NCI-H2227 treated with DMSO at 0.1 percent for 48 hours (cell line): Measurements from ENCODE around the gene BMF.

Experiments used
- DNase-seq: peaks from one replicate; lab custom pipeline; 2025; lab: John Stamatoyannopoulos, UW

BMF gene

GRCh38 chr15:40103864-40104271 lies 4.8 kb downstream of the BMF start:
- DNase-seq = no peak

- DNase-seq = no peak
Measured at GRCh38 chr15:40102897-40103858, 5.5 kb downstream of the BMF start.

DNA sequence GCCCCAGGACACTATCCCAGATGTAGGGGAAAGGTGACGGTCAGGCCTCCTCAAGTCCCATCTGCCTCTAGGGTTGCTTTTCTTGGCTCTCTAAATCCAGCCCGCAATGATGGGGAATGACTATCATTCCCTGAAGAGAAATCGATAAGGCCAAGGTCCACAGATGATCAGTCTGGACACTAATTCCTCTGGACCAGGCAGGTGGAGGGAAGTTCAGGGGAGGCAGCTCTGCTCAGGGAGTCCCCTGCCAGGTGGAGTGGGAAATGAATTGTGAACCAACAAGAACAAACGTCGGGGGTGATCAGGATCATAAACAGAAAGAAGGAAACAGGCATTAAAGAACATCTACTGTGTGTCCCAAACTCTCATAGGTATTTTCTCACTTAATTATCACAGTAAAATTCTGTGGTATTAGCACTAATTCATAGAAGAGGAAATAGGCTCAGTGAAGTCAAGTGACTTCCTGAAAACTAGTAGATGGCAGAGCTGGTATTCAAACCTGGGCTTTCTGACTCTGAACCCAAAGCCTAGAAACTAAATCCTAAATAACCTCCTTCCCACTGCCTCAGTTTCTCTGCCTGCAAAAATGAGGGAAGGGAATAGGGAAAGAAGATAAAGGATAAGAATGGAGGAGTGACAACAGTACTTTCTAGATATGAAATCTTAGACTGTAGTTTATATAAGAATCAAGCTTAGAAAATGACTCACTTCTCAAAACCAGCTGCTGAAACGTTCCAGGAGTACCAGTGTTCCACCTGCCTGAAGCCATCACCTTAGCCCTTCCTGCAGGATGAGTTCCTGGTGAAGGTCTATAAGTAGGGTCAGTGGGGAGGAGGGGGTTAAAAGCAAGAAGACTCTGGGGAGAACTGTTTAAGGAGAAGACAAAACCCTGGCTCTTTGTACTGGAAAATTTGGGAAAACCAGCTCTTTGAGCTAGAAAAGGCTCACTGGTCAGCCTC lies 7.5 kb downstream of the BMF start:
- no peak for DNase-seq

- no peak for DNase-seq
Measured at GRCh38 chr15:40100123-40100946, 8.3 kb downstream of the BMF start.

DNA sequence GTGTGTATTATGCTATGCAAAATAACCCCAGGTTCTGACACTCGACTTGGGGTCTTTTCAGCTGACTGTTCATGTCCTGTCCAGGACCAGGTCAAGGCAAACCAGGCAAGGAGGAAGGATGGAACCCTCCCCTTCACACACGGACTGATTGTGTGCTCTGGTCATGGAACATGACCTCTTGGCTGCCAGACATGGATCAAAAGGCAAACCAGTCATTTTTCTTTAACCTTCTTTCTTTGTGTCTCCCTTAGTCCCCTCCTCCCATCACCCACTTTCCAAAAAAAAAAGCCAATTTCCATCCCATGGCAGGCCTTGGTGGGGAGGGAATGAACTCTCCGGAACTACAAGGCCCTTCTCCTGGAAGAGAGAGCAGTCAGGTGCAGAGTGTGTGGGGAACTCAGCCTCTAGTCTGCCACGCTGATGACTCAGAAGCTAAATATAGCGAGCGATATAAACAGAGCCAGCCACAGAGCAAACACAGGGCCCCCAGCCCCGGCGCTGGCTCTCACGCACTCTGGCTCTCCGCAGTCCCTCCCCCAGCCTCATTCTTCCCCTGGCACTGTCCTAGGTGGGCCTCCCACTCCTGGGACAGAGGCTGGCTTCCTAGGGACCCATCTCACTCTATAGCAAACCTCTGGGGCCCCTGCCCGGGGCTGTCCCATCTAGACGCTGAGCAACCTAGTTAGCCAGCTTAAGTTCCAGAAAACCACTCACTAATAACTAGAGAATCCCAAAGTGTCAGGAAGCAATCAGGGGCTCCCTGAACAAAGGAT lies 10.0 kb downstream of the BMF start:
- peak; percentile 64 for DNase-seq

DNA sequence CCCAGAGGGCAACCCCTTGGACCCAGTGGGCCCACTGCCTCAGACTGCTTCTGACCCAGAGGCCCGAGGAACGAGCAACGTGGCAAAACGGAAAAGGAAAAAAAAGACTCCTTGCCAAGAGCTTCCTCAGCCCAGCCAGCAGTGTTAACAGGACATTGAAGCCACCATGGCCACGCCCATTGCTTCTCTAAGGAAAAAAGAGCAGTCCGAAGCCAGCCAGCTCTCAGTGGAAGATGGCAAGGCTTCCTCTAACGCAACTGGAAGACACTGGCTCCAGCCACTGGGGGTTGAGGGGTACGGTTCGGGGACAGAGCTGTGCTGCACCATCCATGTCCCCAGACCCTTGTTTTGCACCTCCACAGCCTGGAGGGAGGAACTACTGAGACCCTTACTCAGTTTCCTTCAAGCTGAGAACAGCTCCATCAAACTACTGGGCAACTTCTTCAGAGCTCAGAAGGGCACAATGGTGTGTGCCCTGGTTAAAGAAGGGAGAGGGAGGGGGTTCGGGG lies 10.7 kb downstream of the BMF start:
- DNase-seq = no peak

DNA sequence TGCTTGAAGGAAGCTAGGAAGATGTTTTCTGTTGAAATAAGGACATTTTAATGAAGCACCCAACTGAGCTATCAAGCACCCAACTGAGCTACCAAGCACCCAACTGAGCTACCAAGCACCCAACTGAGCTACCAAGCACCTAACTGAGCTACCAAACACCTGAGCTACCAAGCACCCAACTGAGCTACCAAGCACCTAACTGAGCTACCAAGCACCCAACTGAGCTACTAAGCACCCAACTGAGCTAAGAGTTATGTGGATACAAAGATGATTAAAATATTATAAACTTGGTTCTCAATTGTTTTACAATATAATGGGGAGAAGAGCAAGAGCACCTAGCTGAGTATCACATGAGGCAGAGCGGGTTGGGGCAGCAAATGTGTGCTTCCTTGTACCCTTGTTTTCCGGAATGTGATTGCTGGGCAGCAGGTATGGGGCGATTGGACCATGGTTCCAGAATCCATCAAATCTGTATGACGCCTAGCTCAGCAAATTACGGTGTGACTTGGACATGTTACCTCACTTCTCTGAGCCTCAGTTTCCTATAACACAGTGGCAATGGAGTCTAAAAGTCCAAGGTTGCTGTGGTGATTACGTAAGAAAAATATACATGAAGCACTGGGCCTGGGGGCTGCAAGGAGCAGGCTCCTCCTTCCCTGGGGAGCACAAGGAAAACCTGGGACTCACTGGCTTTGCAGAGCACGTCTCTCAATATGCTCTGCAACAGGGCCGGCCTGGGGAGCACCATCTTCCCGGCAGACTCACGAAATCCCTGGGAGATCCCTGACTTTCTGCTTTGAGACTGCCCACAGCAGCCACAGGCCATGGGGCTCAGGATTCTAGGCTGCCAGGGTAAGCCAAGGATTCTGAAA lies 11.3 kb downstream of the BMF start:
- no peak for DNase-seq

DNA sequence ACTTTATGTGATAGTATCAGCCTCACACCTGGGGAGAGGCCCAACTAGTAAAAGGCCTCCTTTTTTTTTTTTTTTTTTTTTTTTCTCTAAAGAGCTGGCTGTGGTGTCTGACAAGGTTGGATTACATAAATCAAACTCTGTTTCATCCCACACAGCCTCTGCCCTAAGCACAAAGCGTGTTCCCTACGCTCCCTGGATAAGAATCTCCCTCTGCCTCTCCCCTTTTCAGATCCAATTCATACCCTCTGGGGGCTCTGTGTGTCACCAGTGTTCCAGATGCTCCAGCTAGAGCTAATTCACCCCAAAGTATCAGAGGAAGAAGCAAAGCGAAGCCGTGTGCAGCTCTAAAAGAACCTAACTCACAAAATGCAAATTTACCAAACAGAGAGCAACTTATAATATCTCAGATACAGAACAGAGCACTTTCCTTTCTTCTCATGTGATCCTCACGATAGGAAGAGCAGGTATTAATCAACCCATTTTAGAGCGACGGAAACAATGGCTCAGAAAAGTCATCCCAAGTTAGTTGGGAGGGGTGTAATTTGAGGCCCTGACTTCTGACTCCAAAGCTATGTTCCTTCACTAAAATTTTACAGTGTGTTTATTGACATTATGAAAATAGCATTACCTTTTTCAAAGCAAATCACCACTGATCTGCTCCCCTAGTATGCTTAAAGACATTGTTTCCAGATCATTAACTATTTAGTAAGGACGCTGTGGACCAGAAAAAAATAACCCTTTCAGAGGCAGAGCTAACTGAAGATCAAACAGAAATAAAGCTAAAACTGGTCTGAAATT lies 12.4 kb downstream of the BMF start:
- DNase-seq = no peak

DNA sequence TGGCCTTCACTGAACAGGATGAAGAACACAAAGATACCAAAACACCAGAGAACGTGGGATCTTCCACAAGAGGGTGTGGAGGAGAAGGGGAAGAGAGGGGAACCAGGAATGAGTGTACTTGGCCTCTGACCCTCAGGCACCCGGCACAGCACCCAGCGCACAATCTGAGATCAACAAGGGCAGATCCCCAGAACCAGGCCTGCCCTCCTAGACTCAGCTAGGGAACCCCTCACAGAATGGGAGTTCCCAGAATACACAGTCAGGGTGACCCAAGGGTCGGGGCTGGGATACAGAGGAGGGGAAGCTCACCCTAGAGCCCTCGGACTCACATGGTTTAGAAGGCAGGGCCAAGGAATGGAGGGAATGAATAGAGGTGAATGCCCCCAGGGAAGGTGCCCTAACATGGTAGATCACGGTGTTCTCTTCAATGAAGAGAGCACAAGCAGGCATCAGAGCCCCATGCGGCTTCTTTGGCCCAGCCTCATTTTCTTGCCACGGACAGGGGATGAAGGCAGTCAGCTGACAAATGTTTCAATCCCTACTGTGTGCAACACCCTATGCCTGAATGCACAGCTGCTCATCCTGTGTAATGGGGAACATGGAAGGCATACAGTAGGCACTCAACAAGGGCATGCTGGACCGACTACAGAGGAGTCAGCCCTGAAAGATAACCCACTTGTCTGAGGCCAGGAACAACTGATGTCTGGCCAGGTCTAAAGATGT lies 13.1 kb downstream of the BMF start:
- no peak for DNase-seq

GRCh38 chr15:40094156-40094555 lies 14.5 kb downstream of the BMF start:
- DNase-seq = no peak

DNA sequence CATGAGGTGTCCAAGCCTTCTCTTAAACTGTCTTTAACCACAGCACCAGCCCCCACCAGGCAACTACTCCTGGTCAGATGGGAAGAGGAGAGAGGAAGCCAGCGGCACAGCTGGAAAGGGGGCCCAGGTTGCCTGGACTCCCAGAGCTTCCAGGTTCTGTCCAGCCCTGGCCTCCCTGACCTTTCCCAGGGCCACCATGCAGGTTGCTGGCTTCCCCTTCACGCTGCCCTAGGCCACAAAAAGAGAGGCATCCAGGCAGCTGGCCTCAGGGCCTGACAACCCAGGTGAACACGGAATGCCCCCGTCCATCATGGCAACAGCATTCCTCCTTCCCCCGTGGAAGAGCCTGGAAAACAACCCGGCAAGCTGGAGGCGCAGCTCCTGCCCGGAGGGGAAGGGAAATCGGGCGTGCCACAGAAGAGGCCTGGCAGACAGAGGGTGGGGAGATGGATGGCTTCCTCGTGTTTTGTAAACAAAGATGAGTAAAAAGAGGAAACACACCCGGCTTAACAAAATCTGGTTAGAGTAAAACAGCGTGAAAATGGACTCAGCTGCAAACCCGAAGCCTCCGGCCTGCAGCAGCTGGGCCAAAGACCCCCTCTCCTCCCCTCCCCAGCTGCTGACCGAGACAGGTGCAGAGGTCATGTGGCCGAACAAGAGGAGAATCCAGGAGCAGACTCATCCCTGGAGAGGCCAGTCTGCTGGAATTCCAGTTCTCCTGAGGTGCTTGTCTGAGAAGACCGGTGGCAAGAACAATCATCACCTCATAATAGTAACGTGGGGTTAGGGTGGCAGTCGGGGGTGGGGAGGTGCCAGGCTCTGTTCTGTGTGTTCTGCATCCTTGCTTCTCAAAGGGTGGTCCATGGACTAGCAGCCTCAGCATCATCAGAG lies 15.5 kb downstream of the BMF start:
- no peak for DNase-seq

DNA sequence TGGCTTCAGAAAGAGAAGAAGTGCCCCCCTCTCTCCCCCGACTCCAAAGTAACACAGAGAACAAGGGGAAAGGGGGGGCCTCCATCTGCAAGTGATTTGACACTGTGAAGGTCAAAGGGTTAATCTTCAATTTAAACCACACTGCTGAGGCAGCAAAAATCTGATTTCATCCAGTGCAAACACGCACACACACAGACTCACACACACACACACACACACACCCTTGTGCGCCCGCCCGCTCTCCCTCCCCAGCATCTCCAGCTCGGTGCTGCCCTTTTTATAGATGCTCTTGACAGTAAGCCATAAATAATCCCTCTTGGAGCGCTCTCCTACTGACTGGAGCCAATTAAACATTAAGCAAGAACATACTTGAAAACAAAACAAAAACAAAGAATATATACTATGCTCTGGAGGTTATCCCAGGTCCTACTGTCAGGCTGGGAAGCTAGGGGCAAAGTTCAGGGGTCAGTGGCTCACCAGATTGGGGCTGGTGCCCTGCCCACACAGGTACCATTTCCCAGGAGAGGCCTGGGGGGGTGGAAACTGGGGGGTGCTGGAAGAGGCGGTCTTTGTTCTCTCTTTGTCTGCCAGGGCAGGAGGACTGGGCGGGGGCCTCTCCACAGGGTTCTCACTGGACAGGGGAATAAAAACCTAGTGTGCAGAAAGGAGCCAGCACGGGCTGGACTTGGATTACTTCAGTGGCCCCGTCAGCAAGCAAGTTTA lies 16.3 kb downstream of the BMF start:
- DNase-seq = peak; percentile 90

- peak; percentile 65 for DNase-seq
Measured at GRCh38 chr15:40091861-40092255, 16.8 kb downstream of the BMF start.

DNA sequence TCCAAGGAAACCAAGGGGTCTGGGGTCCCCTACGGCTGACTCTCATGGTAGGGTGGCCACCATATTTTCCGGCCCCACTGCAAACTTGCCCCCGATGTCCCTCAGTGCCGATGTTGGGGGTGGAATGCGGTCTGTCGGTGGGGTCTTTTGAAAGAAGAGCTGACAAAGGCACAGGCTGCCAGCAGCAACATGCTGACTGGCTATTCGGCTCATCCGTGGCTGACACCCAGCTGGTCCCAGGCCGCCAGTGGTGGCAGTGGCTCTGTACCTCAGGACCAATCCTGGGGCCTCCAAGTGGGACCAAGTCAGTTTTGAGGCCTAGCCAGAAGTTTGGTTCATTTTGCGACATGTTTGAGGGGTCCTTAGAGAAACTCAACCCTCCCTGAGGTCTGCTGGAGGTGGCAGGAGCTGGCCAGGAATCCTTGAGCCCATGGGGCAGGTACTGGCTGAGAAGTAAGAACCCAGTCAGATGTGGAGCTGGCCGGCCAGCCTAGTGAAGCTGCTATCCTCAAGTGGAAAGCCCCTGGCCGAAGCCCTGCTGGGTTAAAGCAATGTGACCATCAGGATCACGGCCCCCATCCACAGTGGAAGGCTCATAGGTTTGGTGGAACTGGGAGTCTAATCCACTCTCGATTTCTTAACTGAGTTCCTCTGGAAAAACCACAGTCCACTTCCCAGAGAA lies 17.8 kb downstream of the BMF start:
- DNase-seq = no peak

- peak; percentile 27 for DNase-seq
Measured at GRCh38 chr15:40088929-40089755, 19.5 kb downstream of the BMF start.
